Fibroblast of skin of scalp (primary cell): ENCODE data around the gene CALU.

Experiments
- DNase-seq: peaks from one replicate; pipeline ENCODE4 v3.0.0-alpha.2; 2013

Gene CALU

GRCh38 chr7:128812514-128813168 lies 73.5 kb downstream of the CALU start:
- DNase-seq, result no peak

GRCh38 chr7:128814499-128814898 lies 75.3 kb downstream of the CALU start:
- DNase-seq, result no peak

DNA sequence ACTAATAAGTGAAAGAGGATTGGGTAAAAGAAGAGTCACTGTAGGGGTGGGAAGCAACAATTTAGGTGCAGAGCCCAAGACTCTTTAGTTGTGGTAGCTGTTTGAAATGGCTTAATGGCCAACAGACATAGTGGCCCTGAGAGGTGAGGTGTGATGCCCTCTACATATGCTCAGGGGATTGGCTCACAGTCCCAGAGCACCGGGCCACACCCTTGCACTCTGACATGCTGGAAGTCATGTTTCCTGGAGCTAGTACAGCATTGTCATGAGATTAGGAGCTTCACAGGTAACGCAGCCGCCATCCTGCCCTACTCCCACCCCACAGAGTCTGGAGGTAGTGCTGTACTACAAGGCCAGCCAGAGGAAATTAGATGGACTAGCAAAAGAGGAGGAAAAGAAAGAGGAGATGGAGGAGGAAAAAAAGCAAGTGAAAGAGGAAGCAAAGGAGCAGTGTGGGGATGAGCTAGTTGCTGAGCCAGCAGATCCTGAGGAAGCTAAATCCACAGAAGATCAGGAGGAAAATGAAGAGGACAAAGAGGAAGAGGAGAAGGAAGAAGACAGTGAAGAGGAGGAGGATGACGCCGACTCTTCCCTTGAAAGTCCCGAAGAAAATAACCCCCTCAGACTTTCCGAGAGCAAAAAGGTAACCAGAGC lies 76.3 kb downstream of the CALU start:
- DNase-seq, result no peak

GRCh38 chr7:128818694-128819093 lies 79.5 kb downstream of the CALU start:
- DNase-seq, result no peak
